Psoas muscle (tissue), 8 donors: Measurements from ENCODE around the gene WDR7. TPM values are rescaled to one million over a fixed set of nuclear protein-coding genes. Genes with fewer than 3 reads are reported as not detected.

ENCODE experiments used
- ATAC-seq, 4 donors: fragments of 200-7000 bp; cut with Tn5 transposase; one replicate each; pipeline ENCODE4 v1.9.1; 2020; ENCODE audit warnings: moderate library complexity in 3 of 4, mild to moderate bottlenecking in 2 of 4
- DNase-seq, 2 donors: peaks; one replicate each; pipeline ENCODE4 v3.0.0-alpha.2; 2020
- H3K27ac ChIP-seq: fragments of 200-600 bp; one replicate; pipeline ENCODE4 v1.8.0; 2022
- H3K27me3 ChIP-seq, 3 donors: fragments of 200-600 bp in 1 of 3; one replicate each; pipeline versions ENCODE4 v1.6.1 to v1.8.0; 2013 to 2022; ENCODE audit warnings: low read length in 2 of 3, mild to moderate bottlenecking in 2 of 3, moderate library complexity in 1 of 3; ENCODE audit not compliant: insufficient read depth in 3 of 3
- H3K36me3 ChIP-seq, 2 donors: fragments of 200-600 bp in 1 of 2; one replicate each; pipeline versions ENCODE4 v1.6.1 to v1.8.0; 2013 to 2022; ENCODE audit warnings: low read depth in 1 of 2, mild to moderate bottlenecking in 1 of 2, moderate library complexity in 1 of 2; ENCODE audit not compliant: insufficient read depth in 1 of 2
- H3K4me1 ChIP-seq: fragments of 200-600 bp; one replicate; pipeline ENCODE4 v1.8.0; 2022
- H3K4me3 ChIP-seq: fragments of 200-600 bp; one replicate; pipeline ENCODE4 v1.8.0; 2022; ENCODE audit warnings: mild to moderate bottlenecking
- H3K9me3 ChIP-seq: fragments of 200-600 bp; one replicate; pipeline ENCODE4 v1.8.0; 2022
- WGBS, 3 donors: extraction: QIAGEN DNeasy Blood & Tissue Kit; methylation state at CpG; one replicate each; pipeline versions ENCODE4 v1.1.6 to v1.1.7; 2013; 5-methylcytosine and 5-hydroxymethylcytosine counted together
- intact Hi-C, 2 donors: fragments of 100-400 bp; cut with DNase I; formaldehyde crosslinking; loops; one replicate each; pipeline versions ENCODE4 v1.11.0 to v1.14.2; 2022
- polyA plus RNA-seq, 3 donors: library from polyadenylated mRNA; stranded (reverse); fragments of 200-250 nt; gene quantifications; one replicate each; pipeline ENCODE4 v1.2.3, GENCODE V29; 2013
- total RNA-seq, 4 donors: library from RNA; stranded (reverse); fragmentation: NEBNext Ultra II Directional in 2 of 4; extraction: Animal tissue kit (Norgen Biotek cat#: 25700) in 2 of 4; gene quantifications; one replicate each; pipeline versions ENCODE4 v1.2.1 to v1.2.4, GENCODE V29; 2021 to 2023
- TF ChIP-seq, protein P1 (sequence below): fragments of 200-600 bp; IDR thresholded peaks from one replicate; pipeline ENCODE4 v1.8.0; 2022; ENCODE audit warnings: antibody characterized with exemption
- donor health status: healthy with polysubstance abuse.
- donor health status: DM: no; HTN: no; CAD: no; lungs with moderate emphysema.
- donor health status: Bipolar disorder and iron deficiency.
- donor health status: healthy.
- donor health status: DM: yes; HTN: yes; CAD: no.
- donor health status: DM: no; HTN: no; CAD: no.
- donor health status: DM: no; HTN: no; CAD: no.
- donor health status: DM: yes; HTN: yes; CAD: no.

The WDR7 gene
- total and polyA plus RNA-seq, 7 donors = 2.6 to 24.4 (median 15.5) TPM

DNA sequence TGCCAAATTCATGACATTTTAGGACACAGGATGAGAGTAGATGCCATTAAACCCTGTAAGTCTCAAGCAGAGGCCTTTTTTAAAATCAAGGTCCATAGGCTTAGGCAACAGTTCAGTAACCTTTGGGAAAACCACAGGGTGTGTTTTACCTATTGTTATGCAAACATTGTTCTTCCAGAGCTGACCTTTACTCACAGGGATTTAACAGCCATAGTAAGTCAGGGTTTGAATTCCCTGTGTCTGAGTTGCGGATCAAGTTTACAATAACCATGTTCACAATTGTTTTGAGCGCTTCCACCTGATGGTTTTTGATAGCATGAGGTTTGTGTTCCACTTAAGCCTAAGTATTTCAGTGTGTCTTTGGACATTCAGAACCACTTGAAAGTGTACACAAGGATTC, 335.7 kb downstream of the WDR7 start:
- WGBS, 3 donors = 97 to 100% (median 99%) methylated on average over 2 of the region's 2 CpGs
- TF ChIP-seq, protein P1, sequence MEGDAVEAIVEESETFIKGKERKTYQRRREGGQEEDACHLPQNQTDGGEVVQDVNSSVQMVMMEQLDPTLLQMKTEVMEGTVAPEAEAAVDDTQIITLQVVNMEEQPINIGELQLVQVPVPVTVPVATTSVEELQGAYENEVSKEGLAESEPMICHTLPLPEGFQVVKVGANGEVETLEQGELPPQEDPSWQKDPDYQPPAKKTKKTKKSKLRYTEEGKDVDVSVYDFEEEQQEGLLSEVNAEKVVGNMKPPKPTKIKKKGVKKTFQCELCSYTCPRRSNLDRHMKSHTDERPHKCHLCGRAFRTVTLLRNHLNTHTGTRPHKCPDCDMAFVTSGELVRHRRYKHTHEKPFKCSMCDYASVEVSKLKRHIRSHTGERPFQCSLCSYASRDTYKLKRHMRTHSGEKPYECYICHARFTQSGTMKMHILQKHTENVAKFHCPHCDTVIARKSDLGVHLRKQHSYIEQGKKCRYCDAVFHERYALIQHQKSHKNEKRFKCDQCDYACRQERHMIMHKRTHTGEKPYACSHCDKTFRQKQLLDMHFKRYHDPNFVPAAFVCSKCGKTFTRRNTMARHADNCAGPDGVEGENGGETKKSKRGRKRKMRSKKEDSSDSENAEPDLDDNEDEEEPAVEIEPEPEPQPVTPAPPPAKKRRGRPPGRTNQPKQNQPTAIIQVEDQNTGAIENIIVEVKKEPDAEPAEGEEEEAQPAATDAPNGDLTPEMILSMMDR = no peak
- intact Hi-C loops = no loop called here

DNA sequence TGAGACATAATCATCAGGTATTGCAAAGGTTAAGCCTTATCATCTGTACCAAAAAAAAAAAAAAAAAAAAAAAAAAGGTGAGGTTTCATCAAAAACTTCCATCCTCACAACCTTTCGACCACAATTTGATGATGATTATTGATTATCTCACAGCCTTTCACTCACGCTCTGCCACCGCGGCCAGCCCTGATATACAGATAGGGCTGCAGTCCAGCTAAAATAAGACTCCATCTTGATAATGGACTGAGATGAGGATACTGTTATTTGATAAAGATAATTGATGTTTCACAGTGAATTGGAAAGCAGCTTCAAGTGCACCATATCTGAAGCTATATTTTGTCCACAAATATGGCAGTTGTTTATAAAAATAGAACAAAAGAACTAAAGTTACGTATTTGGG, 336.1 kb downstream of the WDR7 start:
- Histone ChIP-seq H3K27ac (no peak overlapping the region), H3K9me3 (no peaks in the 10 kb centered on the region), H3K4me1 (no peaks in the 10 kb centered on the region), H3K27me3 (no peaks in the 10 kb centered on the region), H3K4me3 (no peak overlapping the region), H3K36me3 (no peaks in the 10 kb centered on the region)
- 93 to 95% (median 94%) methylated on average over 5 of the region's 5 CpGs for WGBS, 3 donors
- DNase-seq (no peak), ATAC-seq (no peak)
- TF ChIP-seq, protein P1 = no peak
- intact Hi-C loops = no loop called here

More for the DNA sequence above, 335.7 kb downstream of the WDR7 start:
- no peaks in the 10 kb centered on the region for H3K9me3 ChIP-seq
- no peaks in the 10 kb centered on the region for H3K4me1 ChIP-seq
- no peak overlapping the region for H3K4me3 ChIP-seq
- H3K27ac ChIP-seq = no peak overlapping the region
- H3K36me3 ChIP-seq = no peaks in the 10 kb centered on the region
- no peak for ATAC-seq
- H3K27me3 ChIP-seq = no peaks in the 10 kb centered on the region
- DNase-seq = no peak

DNA sequence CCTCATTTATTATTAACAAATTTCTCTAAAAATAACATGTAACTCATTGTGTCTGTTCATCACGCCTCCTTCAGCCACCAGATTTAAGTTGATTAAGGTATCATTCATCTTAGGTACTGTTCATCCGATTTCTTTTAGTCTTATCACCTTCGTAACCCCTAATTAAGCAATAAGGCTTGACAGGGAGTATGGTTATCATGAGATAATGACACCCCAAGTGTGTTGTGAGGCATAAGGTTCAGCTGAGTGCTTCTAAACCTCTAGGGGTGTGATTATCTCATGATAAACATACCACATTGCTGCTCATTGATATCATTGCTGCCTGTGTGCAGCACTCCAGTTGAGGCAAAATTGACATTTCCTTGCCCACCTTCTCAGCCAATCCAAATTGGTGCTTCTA, 336.9 kb downstream of the WDR7 start:
- no peaks in the 10 kb centered on the region for H3K27me3 ChIP-seq
- ATAC-seq (no peak), DNase-seq (no peak)
- no peaks in the 10 kb centered on the region for H3K9me3 ChIP-seq
- H3K27ac ChIP-seq = no peak overlapping the region
- no peak overlapping the region for H3K4me3 ChIP-seq
- intact Hi-C loops = no loop called here
- 91 to 98% (median 92%) methylated on average over 3 of the region's 3 CpGs for WGBS, 3 donors
- H3K4me1 ChIP-seq = no peaks in the 10 kb centered on the region
- no peaks in the 10 kb centered on the region for H3K36me3 ChIP-seq
- TF ChIP-seq, protein P1 = no peak

DNA sequence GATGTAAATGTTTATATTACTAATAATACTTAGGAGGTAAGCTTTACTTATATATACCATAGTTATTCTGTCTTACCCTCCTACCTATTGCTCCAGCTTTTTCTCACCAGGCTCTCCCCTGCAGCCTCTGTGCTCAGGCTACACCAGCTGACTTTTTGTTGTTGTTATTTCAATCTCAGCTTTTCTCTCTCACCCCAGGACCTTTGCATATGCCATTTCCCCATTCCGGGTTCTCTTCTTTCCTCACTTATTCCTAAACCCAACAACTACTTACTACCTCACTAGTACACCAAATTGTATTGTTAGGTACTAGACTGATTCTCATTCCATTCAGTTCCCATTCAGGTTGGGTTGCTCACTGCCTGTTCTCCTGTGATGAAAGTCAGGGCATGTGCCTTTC, 339.5 kb downstream of the WDR7 start:
- H3K4me1 ChIP-seq = no peaks in the 10 kb centered on the region
- TF ChIP-seq, protein P1 = no peak
- no peak for ATAC-seq
- H3K4me3 ChIP-seq = no peak overlapping the region
- WGBS, 3 donors = 96 to 100% (median 100%) methylated on average over 1 of the region's 1 CpG
- DNase-seq = no peak
- H3K36me3 ChIP-seq = no peaks in the 10 kb centered on the region
- no peak overlapping the region for H3K27ac ChIP-seq
- no peaks in the 10 kb centered on the region for H3K9me3 ChIP-seq
- H3K27me3 ChIP-seq = no peaks in the 10 kb centered on the region
- intact Hi-C loops = no loop called here

DNA sequence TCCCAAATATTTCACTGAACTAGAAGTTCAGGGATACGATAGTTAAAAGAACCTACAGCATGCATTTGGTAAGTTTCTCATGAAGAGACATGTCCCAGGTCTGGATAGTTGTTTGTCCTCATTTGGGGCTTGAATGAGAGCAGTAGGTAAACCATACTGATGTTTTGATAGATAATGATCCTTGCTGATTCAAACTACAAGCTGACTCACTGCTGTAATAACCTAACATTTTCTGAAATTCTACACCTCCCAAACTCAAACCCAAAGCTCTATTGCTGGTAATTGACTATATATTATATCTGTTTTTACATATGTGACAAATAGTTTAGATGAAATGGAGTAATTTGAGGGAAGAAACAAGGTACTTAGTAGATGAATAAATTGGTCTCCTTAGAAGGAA, 341.6 kb downstream of the WDR7 start:
- TF ChIP-seq, protein P1 = no peak
- Histone ChIP-seq H3K4me1 (no peaks in the 10 kb centered on the region), H3K36me3 (no peaks in the 10 kb centered on the region), H3K27me3 (no peaks in the 10 kb centered on the region), H3K27ac (no peak overlapping the region), H3K4me3 (no peak overlapping the region), H3K9me3 (no peaks in the 10 kb centered on the region)
- ATAC-seq = no peak
- DNase-seq = no peak
- intact Hi-C loops = no loop called here
- 94 to 96% (median 95%) methylated on average over 1 of the region's 1 CpG for WGBS, 3 donors
